ENCODE results near the gene HMMR. TPM values are rescaled to one million over a fixed set of nuclear protein-coding genes. Genes with fewer than 3 reads are reported as not detected.

Gene HMMR
- total RNA-seq, 1 donor = 2.5 TPM

DNA sequence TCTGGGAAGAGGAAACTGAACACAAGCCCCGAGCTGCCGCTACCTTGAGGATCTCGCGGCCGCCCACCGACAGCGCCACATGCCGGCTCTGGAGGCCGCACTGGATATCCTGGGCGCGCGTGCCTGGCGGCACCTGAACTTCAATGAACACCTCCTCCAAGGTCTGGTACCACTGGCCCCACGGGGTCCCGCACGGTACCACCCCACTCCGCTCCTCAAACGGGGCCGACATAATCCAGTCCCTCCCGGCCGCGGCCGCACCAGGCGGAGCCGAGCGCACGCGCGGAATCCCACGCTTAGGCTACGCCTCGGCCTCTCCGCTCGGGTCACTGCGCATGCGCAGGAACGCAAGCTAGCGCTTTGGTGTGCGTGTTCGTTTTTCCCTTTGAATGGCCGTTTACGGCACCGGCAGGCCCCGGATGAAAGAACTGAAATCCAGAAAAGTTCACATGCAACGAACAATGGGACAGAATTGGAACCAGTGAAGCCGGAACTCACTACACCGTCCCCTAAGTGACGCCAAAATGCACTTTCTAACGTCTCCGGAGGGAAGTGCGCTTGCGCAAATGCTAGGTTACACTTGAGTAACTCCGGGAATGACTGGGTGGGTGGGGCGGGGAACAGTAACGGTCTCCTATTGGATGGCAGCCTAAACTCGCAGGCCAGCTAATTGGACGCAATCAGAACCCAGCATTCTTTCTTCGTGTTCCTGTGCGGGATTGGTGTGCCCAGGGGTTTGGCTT is 442 bp upstream of the HMMR start, which contains the start of gene NUDCD2:
Gene NUDCD2 (minus strand): TSS at position 284 of the 743 bp plus-strand sequence. CDS start 52 bp downstream, at position 232.
- peaks cover 6% of the 10 kb centered on the region for H3K36me3 ChIP-seq (ENCODE audit: insufficient read depth, low read length)
- H3K4me3 ChIP-seq (ENCODE audit: insufficient read depth, low read length) = peak within 1 kb of the TSS; percentile 88
- H3K79me2 ChIP-seq (ENCODE audit: insufficient read depth, low read length) = peaks cover 39% of the 10 kb centered on the region
- no peaks in the 10 kb centered on the region for H3K27me3 ChIP-seq (ENCODE audit: insufficient read depth, low read length)
- H3K4me1 ChIP-seq (ENCODE audit: insufficient read depth, low read length) = peaks cover 37% of the 10 kb centered on the region
- no peaks in the 10 kb centered on the region for H3K9me3 ChIP-seq (ENCODE audit: low read depth, low read length)
- peak within 1 kb of the TSS; percentile 99 for H3K27ac ChIP-seq (ENCODE audit: low read depth, low read length)
- H2AFZ ChIP-seq (ENCODE audit: low read length) = peak within 1 kb of the TSS; percentile 99
- H3K4me2 ChIP-seq (ENCODE audit: insufficient read depth, low read length) = peak within 1 kb of the TSS; percentile 98
- TF ChIP-seq, protein P1, sequence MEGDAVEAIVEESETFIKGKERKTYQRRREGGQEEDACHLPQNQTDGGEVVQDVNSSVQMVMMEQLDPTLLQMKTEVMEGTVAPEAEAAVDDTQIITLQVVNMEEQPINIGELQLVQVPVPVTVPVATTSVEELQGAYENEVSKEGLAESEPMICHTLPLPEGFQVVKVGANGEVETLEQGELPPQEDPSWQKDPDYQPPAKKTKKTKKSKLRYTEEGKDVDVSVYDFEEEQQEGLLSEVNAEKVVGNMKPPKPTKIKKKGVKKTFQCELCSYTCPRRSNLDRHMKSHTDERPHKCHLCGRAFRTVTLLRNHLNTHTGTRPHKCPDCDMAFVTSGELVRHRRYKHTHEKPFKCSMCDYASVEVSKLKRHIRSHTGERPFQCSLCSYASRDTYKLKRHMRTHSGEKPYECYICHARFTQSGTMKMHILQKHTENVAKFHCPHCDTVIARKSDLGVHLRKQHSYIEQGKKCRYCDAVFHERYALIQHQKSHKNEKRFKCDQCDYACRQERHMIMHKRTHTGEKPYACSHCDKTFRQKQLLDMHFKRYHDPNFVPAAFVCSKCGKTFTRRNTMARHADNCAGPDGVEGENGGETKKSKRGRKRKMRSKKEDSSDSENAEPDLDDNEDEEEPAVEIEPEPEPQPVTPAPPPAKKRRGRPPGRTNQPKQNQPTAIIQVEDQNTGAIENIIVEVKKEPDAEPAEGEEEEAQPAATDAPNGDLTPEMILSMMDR (IDR thresholded peaks at IDR 0.05; ENCODE audit: extremely low read depth, low read depth, low read length) = peak; percentile 17
- no peaks in the 10 kb centered on the region for H4K20me1 ChIP-seq (ENCODE audit: insufficient read depth, low read length)
- DNase-seq (ENCODE audit: insufficient read length, low spot score, missing footprints) = peak; percentile 95

DNA sequence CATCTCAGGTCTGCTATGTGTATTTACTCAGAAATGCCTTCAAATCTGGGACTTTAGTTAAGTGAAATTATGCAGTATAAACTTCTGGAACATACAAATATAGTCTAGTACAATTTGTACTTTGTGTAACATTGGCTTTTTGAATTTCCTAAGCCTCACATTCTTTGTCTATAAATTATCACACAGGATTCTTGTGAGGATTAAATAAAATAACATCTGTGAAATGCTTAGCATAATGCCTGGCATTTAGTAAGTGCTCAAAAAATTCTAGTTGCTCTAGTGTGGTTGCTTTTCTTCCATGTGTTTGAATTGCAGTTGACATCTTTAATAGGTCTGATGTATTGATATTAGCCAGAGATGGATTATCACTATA is 2.6 kb downstream of the HMMR start:
- Histone ChIP-seq H3K4me2 (ENCODE audit: insufficient read depth, low read length) (peak overlapping the region; percentile 96), H3K27ac (ENCODE audit: low read depth, low read length) (peak overlapping the region; percentile 81), H3K79me2 (ENCODE audit: insufficient read depth, low read length) (peaks cover 35% of the 10 kb centered on the region), H2AFZ (ENCODE audit: low read length) (peak overlapping the region; percentile 54), H3K4me3 (ENCODE audit: insufficient read depth, low read length) (no peak overlapping the region), H3K36me3 (ENCODE audit: insufficient read depth, low read length) (no peaks in the 10 kb centered on the region), H3K4me1 (ENCODE audit: insufficient read depth, low read length) (peaks cover 37% of the 10 kb centered on the region), H4K20me1 (ENCODE audit: insufficient read depth, low read length) (no peaks in the 10 kb centered on the region), H3K9me3 (ENCODE audit: low read depth, low read length) (no peaks in the 10 kb centered on the region), H3K27me3 (ENCODE audit: insufficient read depth, low read length) (no peaks in the 10 kb centered on the region)
- TF ChIP-seq, protein P1 (IDR thresholded peaks at IDR 0.05; ENCODE audit: extremely low read depth, low read depth, low read length) = no peak
- no peak for DNase-seq (ENCODE audit: insufficient read length, low spot score, missing footprints)

DNA sequence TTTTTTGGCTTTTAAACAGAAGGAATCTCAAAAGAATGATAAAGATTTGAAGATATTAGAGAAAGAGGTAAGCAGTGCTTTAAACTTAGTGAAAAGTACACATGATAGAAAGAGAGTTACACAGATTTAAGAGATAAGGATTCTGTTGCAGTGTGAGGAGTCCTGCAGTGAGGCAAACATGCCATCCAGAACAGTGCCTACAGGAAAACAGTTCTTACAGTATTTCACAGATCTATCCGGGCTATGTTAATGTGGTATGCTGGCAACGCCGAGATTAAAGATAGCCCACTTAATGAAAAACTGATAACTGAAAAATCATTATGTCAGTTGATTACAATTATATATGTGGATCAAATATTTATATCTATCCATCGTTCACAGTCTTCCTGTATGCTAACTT is 7.2 kb downstream of the HMMR start:
- Histone ChIP-seq H3K9me3 (ENCODE audit: low read depth, low read length) (no peaks in the 10 kb centered on the region), H3K4me1 (ENCODE audit: insufficient read depth, low read length) (peaks cover 7% of the 10 kb centered on the region), H3K79me2 (ENCODE audit: insufficient read depth, low read length) (peaks cover 17% of the 10 kb centered on the region), H3K27ac (ENCODE audit: low read depth, low read length) (no peak overlapping the region), H2AFZ (ENCODE audit: low read length) (peak overlapping the region; percentile 57), H3K4me2 (ENCODE audit: insufficient read depth, low read length) (no peak overlapping the region), H4K20me1 (ENCODE audit: insufficient read depth, low read length) (no peaks in the 10 kb centered on the region), H3K36me3 (ENCODE audit: insufficient read depth, low read length) (peaks cover 12% of the 10 kb centered on the region), H3K4me3 (ENCODE audit: insufficient read depth, low read length) (no peak overlapping the region), H3K27me3 (ENCODE audit: insufficient read depth, low read length) (no peaks in the 10 kb centered on the region)
- no peak for DNase-seq (ENCODE audit: insufficient read length, low spot score, missing footprints)
- TF ChIP-seq, protein P1 (IDR thresholded peaks at IDR 0.05; ENCODE audit: extremely low read depth, low read depth, low read length) = no peak

DNA sequence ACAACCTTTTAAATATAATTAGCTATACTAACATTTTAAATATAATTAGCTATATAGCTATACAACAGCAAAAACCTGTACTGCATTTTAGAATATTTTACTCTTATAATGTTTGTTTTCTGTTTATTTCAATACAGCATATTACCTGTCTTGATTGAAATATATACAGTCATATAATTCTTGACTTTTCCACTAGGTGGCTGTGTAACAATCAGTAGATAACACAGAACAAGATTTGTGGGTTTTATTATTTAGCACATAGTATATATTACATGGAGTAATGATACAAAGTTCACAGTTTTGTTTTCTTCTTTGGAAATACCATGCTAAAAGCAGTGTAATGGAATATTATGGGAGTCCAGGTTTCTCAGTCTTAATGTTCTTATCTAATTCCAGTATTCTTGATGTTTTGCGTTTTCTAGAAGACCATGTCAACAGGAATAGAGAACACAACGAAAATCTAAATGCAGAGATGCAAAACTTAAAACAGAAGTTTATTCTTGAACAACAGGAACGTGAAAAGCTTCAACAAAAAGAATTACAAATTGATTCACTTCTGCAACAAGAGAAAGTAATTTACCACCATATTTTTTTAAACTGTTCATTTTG is 13.3 kb downstream of the HMMR start:
- TF ChIP-seq, protein P1 (IDR thresholded peaks at IDR 0.05; ENCODE audit: extremely low read depth, low read depth, low read length) = peak; percentile 32
- Histone ChIP-seq H3K27me3 (ENCODE audit: insufficient read depth, low read length) (no peaks in the 10 kb centered on the region), H3K79me2 (ENCODE audit: insufficient read depth, low read length) (no peaks in the 10 kb centered on the region), H3K36me3 (ENCODE audit: insufficient read depth, low read length) (peaks cover 22% of the 10 kb centered on the region), H3K4me3 (ENCODE audit: insufficient read depth, low read length) (no peak overlapping the region), H3K4me2 (ENCODE audit: insufficient read depth, low read length) (no peak overlapping the region), H3K4me1 (ENCODE audit: insufficient read depth, low read length) (peaks cover 8% of the 10 kb centered on the region), H2AFZ (ENCODE audit: low read length) (peak overlapping the region; percentile 31), H4K20me1 (ENCODE audit: insufficient read depth, low read length) (no peaks in the 10 kb centered on the region), H3K27ac (ENCODE audit: low read depth, low read length) (no peak overlapping the region), H3K9me3 (ENCODE audit: low read depth, low read length) (no peaks in the 10 kb centered on the region)
- no peak for DNase-seq (ENCODE audit: insufficient read length, low spot score, missing footprints)
